HepG2 (cell line): ENCODE results near the gene ANKRD11. TPM values are rescaled to one million over a fixed set of nuclear protein-coding genes. Genes with fewer than 3 reads are reported as not detected.

ENCODE experiments used
- ATF7-NPFF ChIP-seq: sonication (generic); formaldehyde crosslinking; IDR thresholded peaks from 2 replicates; pipeline ENCODE4 v1.8.1; 2023; ENCODE audit warnings: mild to moderate bottlenecking, low read depth, missing genetic modification reagents, moderate library complexity
- FIP1L1 ChIP-seq: fragments of 200-400 bp; formaldehyde crosslinking; IDR thresholded peaks from 2 replicates; pipeline ENCODE4 v1.6.1; 2018; ENCODE audit warnings: low read depth, mild to moderate bottlenecking, low read length, moderate library complexity, borderline replicate concordance; ENCODE audit not compliant: insufficient read depth
- GFI1 ChIP-seq: sonication (generic); formaldehyde crosslinking; IDR thresholded peaks from 2 replicates; pipeline ENCODE4 v1.5.0; 2020; ENCODE audit warnings: missing genetic modification reagents, mild to moderate bottlenecking, borderline replicate concordance
- HES4 ChIP-seq: sonication (generic); formaldehyde crosslinking; IDR thresholded peaks from 2 replicates; pipeline ENCODE4 v1.9.0; 2021; ENCODE audit warnings: mild to moderate bottlenecking, missing genetic modification reagents, borderline replicate concordance
- LCORL ChIP-seq, 2 experiments: fragments of 450-650 bp in 1 of 2; sonication (generic) in 1 of 2; formaldehyde crosslinking in 1 of 2; IDR thresholded peaks; 2 replicates each; pipeline versions ENCODE4 v1.5.0 to v1.6.1; 2017 to 2020; ENCODE audit warnings: antibody characterized with exemption in 1 of 2, missing genetic modification reagents in 1 of 2
- MAX ChIP-seq: IDR thresholded peaks from 2 replicates; pipeline ENCODE4 v1.6.1; 2012; ENCODE audit warnings: inconsistent platforms
- NR2F1 ChIP-seq, 2 experiments: fragments of 450-650 bp in 1 of 2; formaldehyde crosslinking in 1 of 2; IDR thresholded peaks; 2 replicates each; pipeline versions ENCODE4 v1.5.0 to v1.6.1; 2016 to 2020; ENCODE audit warnings: mild to moderate bottlenecking in 1 of 2, missing compliant biosample characterization in 1 of 2, missing genetic modification reagents in 1 of 2, moderate library complexity in 1 of 2
- PAF1 ChIP-seq: IDR thresholded peaks from 2 replicates; pipeline ENCODE4 v1.6.1; 2016; ENCODE audit warnings: missing genetic modification reagents, missing compliant biosample characterization
- RFX1 ChIP-seq: fragments of 450-650 bp; IDR thresholded peaks from 2 replicates; pipeline ENCODE4 v1.6.1; 2017
- SAP130 ChIP-seq: IDR thresholded peaks from 2 replicates; pipeline ENCODE4 v1.6.1; 2016; ENCODE audit warnings: low read depth
- SOX5 ChIP-seq: IDR thresholded peaks from 2 replicates; pipeline ENCODE4 v1.6.1; 2016; ENCODE audit warnings: borderline replicate concordance
- THRA ChIP-seq: sonication (generic); formaldehyde crosslinking; IDR thresholded peaks from 2 replicates; pipeline ENCODE4 v1.4.0; 2020; ENCODE audit warnings: missing genetic modification reagents, borderline replicate concordance
- ZNF768 ChIP-seq: sonication (generic); formaldehyde crosslinking; IDR thresholded peaks from 2 replicates; pipeline ENCODE4 v1.4.0; 2020; ENCODE audit warnings: missing genetic modification reagents
- ZSCAN22 ChIP-seq: sonication (generic); formaldehyde crosslinking; IDR thresholded peaks from 2 replicates; pipeline ENCODE4 v1.4.0; 2020; ENCODE audit warnings: mild to moderate bottlenecking, missing genetic modification reagents
- ZSCAN5A ChIP-seq: sonication (generic); formaldehyde crosslinking; IDR thresholded peaks from 2 replicates; pipeline ENCODE4 v1.8.0; 2022; ENCODE audit warnings: mild to moderate bottlenecking, missing genetic modification reagents, borderline replicate concordance
- polyA plus RNA-seq, 8 experiments: library from polyadenylated mRNA; depleted of rRNA in 3 of 8; stranded (reverse) in 7 of 8; unstranded in 1 of 8; fragments of >200 nt; fragmentation: Illumina TruSeq in 4 of 8; extraction: Trizol in 4 of 8; gene quantifications; 2 replicates each; pipeline versions ENCODE4 v1.2.1 to v1.2.3, GENCODE V29; 2011 to 2016; ENCODE audit warnings: low read depth in 4 of 8, missing spikeins in 1 of 8, mixed read lengths in 1 of 8; ENCODE audit not compliant: insufficient read depth in 1 of 8
- total RNA-seq, 5 experiments: library from RNA; depleted of rRNA; stranded (reverse); fragments of >200 nt; fragmentation: Illumina TruSeq; extraction: Trizol; gene quantifications; 2 replicates each; pipeline ENCODE4 v1.2.3, GENCODE V29; 2016; ENCODE audit warnings: low read depth in 1 of 5
- TF ChIP-seq, protein P1 (sequence below): sonication (generic); formaldehyde crosslinking; IDR thresholded peaks from 2 replicates; pipeline ENCODE4 v1.4.0; 2020; ENCODE audit warnings: missing genetic modification reagents
- TF ChIP-seq, protein P2 (sequence below): sonication (generic); formaldehyde crosslinking; IDR thresholded peaks from 2 replicates; pipeline ENCODE4 v1.4.0; 2020; ENCODE audit warnings: missing genetic modification reagents, low read depth, mild to moderate bottlenecking, borderline replicate concordance
- TF ChIP-seq, protein P3 (sequence below): sonication (generic); formaldehyde crosslinking; IDR thresholded peaks from 2 replicates; pipeline ENCODE4 v1.8.0; 2022; ENCODE audit warnings: mild to moderate bottlenecking, missing genetic modification reagents, moderate library complexity

ANKRD11 gene
- total and polyA plus RNA-seq, 2 of the 13 experiments (the other 11 are each of a cell fraction or from before 2014, with no cell fraction given), result 21.4 to 38.4 TPM

DNA sequence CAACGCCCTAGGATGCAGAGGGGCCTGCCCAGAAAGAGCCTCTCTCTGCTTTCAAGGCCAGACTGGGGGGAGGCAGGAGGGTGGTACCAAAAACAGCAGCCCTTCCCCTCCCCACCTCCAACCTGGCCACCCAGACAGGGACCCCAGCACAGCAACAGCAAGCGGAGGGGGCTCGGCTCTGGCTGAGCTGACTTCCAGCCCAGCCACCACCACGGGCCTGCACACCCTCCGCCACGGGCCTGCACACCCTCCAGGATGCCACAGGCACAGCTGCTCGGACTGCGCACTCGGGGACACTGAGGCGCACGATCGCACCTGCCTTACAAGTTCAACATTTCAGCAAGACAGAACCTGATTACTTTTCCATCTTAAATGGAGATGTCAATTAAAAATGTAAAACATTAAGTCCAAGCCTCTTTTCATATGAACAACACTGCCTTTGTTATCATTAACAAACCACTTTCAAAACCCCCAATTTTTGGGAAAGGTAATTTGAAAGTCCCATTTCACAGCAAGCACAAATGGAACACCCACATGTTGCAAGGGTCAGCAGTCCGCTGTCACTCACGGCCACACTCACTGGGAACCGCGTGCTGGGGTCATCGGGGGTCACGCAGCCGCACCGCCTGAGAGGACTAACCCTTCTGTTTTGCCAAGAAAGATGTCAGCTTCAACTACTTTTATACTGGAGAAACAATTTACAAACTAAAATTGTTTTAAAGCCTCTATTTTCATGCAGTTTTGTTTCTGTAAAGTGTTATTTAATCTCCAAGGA, 76.4 kb downstream of the ANKRD11 start (continued):
- TF ChIP-seq, protein P1, sequence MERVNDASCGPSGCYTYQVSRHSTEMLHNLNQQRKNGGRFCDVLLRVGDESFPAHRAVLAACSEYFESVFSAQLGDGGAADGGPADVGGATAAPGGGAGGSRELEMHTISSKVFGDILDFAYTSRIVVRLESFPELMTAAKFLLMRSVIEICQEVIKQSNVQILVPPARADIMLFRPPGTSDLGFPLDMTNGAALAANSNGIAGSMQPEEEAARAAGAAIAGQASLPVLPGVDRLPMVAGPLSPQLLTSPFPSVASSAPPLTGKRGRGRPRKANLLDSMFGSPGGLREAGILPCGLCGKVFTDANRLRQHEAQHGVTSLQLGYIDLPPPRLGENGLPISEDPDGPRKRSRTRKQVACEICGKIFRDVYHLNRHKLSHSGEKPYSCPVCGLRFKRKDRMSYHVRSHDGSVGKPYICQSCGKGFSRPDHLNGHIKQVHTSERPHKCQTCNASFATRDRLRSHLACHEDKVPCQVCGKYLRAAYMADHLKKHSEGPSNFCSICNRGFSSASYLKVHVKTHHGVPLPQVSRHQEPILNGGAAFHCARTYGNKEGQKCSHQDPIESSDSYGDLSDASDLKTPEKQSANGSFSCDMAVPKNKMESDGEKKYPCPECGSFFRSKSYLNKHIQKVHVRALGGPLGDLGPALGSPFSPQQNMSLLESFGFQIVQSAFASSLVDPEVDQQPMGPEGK (CRISPR knock-in tag), result 0 out of 2 replicates have a peak, but pooled peaks have one; percentile 33
- TF ChIP-seq ZSCAN22 (CRISPR knock-in tag) (no peak), SOX5 (no peak), LCORL (IDR thresholded peaks at IDR 0.05) (no peak), LCORL (CRISPR knock-in tag; IDR thresholded peaks at IDR 0.05) (no peak), ATF7-NPFF (0 out of 2 replicates have a peak, but pooled peaks have one; percentile 38), RFX1 (no peak), SAP130 (CRISPR knock-in tag) (peak; percentile 59), GFI1 (no peak), NR2F1 (CRISPR knock-in tag; IDR thresholded peaks at IDR 0.05) (peak in 1 of 2 experiments; percentile 72; a peak in 2 of 4 replicates), PAF1 (CRISPR knock-in tag) (no peak), HES4 (CRISPR knock-in tag) (no peak), MAX (peak; percentile 38; the same call in 1 of the 2 replicates), ZNF768 (CRISPR knock-in tag) (no peak), ZSCAN5A (no peak), FIP1L1 (no peak), THRA (CRISPR knock-in tag) (peak; percentile 79; the same call in 1 of the 2 replicates)
- TF ChIP-seq, protein P2, sequence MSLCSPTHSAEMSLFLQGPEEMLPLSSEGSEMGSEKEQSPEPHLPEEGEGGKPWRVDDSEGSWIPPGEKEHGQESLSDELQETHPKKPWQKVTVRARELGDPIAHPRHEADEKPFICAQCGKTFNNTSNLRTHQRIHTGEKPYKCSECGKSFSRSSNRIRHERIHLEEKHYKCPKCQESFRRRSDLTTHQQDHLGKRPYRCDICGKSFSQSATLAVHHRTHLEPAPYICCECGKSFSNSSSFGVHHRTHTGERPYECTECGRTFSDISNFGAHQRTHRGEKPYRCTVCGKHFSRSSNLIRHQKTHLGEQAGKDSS (CRISPR knock-in tag), result no peak
- TF ChIP-seq, protein P3, sequence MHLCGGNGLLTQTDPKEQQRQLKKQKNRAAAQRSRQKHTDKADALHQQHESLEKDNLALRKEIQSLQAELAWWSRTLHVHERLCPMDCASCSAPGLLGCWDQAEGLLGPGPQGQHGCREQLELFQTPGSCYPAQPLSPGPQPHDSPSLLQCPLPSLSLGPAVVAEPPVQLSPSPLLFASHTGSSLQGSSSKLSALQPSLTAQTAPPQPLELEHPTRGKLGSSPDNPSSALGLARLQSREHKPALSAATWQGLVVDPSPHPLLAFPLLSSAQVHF (CRISPR knock-in tag), result no peak
